Putamen (tissue), 1 donor: ENCODE measurements around the gene CASK.

ENCODE experiments used
- DNase-seq: peaks from one replicate; pipeline ENCODE4 v3.0.0-alpha.2; 2016; ENCODE audit warnings: low spot score

Gene CASK

GRCh38 chrX:41472231-41472815 lies 451.0 kb downstream of the CASK start:
- no peak for DNase-seq

GRCh38 chrX:41471786-41472185 lies 451.6 kb downstream of the CASK start:
- no peak for DNase-seq

DNA sequence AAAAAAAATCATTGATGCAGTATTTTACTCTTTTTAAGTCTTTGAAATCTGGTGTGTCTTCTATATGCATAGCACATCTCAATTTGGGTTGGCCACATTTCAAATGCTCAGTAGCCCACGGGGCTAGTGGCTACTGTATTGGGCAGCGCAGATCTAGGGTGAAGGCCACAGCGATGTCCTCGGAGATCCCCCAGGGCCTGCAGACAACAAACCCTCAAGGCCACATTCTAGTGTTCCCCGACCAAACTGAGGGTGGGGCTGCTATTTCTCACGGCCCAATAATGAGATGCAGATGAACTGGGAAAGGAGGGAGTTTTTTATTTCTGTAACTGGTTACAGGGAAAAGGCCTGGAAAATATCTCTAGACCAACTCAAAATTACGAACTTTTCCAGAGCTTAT lies 452.6 kb downstream of the CASK start:
- no peak for DNase-seq

DNA sequence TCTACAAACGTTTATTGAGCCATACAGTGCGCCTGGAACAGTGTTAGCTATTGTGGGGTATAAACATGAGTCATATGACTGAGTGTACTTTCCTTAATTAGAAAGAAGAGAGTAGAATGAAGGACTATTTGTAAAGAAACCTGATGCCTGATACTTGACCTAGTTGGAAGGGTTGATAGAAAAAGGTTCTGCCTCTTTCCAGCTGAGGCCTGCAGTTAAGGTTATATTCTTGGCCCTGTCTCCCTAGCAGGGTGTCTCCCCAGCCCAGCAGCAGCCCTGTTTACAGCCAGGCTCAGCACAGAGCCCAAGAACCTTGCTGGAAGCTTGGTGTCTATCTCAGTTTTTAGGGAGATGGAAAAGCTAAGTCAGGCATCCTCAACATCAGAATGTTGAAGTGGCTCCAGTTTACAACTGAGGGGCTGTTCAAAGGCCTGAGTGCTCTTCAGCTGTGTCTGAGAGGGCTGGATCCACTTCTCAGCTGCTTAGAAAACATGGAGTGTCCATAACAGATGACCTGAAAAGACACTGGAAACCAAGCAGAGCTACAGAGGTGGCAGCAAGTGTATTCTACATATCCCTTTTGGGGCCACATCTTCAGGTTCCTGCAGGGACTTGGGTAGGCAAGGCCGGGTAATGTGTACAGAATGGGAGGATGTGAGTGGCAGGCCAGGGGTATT lies 454.6 kb downstream of the CASK start:
- no peak for DNase-seq
